ENCODE measurements around the gene TMEM132C.

DNA sequence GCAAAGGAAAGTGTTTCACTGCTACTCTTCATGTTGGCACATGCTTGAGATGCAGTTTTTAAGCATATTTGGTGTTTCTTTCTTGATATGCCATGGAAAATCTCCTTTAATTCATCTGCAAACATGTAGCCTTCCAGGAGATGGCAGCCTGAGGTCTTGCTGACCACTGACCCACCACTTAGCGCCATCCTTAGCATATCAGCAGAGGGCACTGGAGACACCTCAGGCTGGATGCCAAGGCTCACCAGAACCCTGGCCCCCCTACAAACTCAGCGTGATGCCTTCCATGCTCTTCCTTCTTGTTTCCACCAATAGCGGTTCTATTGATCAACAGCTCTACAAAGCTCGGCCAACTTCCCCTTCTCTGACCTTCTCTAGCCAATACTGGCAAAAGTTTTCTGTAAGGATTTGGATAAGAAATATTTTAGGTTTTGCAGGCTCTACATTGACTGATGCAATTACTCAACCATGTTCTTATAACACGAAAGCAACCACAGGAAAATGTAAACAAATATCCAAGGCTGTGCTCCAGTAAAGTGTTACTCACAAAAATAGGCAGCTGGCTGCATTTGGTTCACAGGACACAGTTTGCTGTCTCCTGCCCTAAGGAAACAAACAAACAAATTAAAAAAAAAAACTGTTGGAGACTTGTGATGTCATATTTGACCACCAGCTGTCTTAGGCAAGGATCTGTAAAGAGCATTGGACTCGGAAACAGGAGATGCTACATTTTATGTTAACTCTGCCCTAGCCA lies 347.0 kb downstream of the TMEM132C start:
- peak in 1 of 2 experiments; percentile 42; a peak in 2 of 5 replicates for TF ChIP-seq RAD21 (conservative IDR thresholded peaks at IDR 0.05 in 1 of 2, IDR thresholded peaks at IDR 0.05 in 1 of 2)
- TF ChIP-seq, protein P1, sequence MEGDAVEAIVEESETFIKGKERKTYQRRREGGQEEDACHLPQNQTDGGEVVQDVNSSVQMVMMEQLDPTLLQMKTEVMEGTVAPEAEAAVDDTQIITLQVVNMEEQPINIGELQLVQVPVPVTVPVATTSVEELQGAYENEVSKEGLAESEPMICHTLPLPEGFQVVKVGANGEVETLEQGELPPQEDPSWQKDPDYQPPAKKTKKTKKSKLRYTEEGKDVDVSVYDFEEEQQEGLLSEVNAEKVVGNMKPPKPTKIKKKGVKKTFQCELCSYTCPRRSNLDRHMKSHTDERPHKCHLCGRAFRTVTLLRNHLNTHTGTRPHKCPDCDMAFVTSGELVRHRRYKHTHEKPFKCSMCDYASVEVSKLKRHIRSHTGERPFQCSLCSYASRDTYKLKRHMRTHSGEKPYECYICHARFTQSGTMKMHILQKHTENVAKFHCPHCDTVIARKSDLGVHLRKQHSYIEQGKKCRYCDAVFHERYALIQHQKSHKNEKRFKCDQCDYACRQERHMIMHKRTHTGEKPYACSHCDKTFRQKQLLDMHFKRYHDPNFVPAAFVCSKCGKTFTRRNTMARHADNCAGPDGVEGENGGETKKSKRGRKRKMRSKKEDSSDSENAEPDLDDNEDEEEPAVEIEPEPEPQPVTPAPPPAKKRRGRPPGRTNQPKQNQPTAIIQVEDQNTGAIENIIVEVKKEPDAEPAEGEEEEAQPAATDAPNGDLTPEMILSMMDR (IDR thresholded peaks at IDR 0.05) = no peak
- no peak for TF ChIP-seq HOXA7 (CRISPR knock-in tag; IDR thresholded peaks at IDR 0.05)
- no peak for TF ChIP-seq RFX5 (IDR thresholded peaks at IDR 0.05)
- TF ChIP-seq, protein P2, sequence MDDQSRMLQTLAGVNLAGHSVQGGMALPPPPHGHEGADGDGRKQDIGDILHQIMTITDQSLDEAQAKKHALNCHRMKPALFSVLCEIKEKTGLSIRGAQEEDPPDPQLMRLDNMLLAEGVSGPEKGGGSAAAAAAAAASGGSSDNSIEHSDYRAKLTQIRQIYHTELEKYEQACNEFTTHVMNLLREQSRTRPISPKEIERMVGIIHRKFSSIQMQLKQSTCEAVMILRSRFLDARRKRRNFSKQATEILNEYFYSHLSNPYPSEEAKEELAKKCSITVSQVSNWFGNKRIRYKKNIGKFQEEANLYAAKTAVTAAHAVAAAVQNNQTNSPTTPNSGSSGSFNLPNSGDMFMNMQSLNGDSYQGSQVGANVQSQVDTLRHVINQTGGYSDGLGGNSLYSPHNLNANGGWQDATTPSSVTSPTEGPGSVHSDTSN (IDR thresholded peaks at IDR 0.05) = no peak
- TF ChIP-seq ELK1 (IDR thresholded peaks at IDR 0.05; ENCODE audit: low read depth, low read length) = no peak
- TF ChIP-seq HDAC2 (IDR thresholded peaks at IDR 0.05) = no peak
